NCI-H345 (cell line): ENCODE results near the gene ZNF273.
"Not testable (repeated sequence)": the region's sequence is repeated elsewhere in the genome, so short reads cannot be mapped to it uniquely, and the experiment has no call there.

Experiments used
- DNase-seq: peaks from one replicate; lab custom pipeline; 2025; lab: John Stamatoyannopoulos, UW

ZNF273 gene

GRCh38 chr7:64888901-64889685 lies 14.0 kb upstream of the ZNF273 start:
- no peak for DNase-seq

GRCh38 chr7:64889686-64890162 lies 13.3 kb upstream of the ZNF273 start:
- DNase-seq: no peak

- DNase-seq: not testable (repeated sequence)
Measured at GRCh38 chr7:64890273-64890672, 12.8 kb upstream of the ZNF273 start.

- DNase-seq: no peak
Measured at GRCh38 chr7:64890761-64891362, 12.2 kb upstream of the ZNF273 start.

GRCh38 chr7:64891363-64892081 lies 11.6 kb upstream of the ZNF273 start:
- DNase-seq: not testable (repeated sequence)

- DNase-seq: no peak
Measured at GRCh38 chr7:64892116-64892515, 11.0 kb upstream of the ZNF273 start.

- no peak for DNase-seq
Measured at GRCh38 chr7:64892666-64893309, 10.3 kb upstream of the ZNF273 start.

- DNase-seq: no peak
Measured at GRCh38 chr7:64893401-64893800, 9.7 kb upstream of the ZNF273 start.

GRCh38 chr7:64902461-64902805 lies 640 bp upstream of the ZNF273 start:
- not testable (repeated sequence) for DNase-seq

GRCh38 chr7:64904008-64904407 lies 935 bp downstream of the ZNF273 start:
- DNase-seq: no peak

- no peak for DNase-seq
Measured at GRCh38 chr7:64905133-64905532, 2.1 kb downstream of the ZNF273 start.

GRCh38 chr7:64905547-64905946 lies 2.5 kb downstream of the ZNF273 start:
- no peak for DNase-seq

- no peak for DNase-seq
Measured at GRCh38 chr7:64907641-64908326, 4.7 kb downstream of the ZNF273 start.

GRCh38 chr7:64908358-64908757 lies 5.3 kb downstream of the ZNF273 start:
- no peak for DNase-seq

- DNase-seq: no peak
Measured at GRCh38 chr7:64914557-64914956, 11.5 kb downstream of the ZNF273 start.

GRCh38 chr7:64915301-64915700 lies 12.2 kb downstream of the ZNF273 start:
- not testable (repeated sequence) for DNase-seq

GRCh38 chr7:64928252-64929187 lies 25.4 kb downstream of the ZNF273 start:
- DNase-seq: not testable (repeated sequence)

- no peak for DNase-seq
Measured at GRCh38 chr7:64934478-64934877, 31.4 kb downstream of the ZNF273 start.

- no peak for DNase-seq
Measured at GRCh38 chr7:64938540-64938939, 35.5 kb downstream of the ZNF273 start.

- DNase-seq: not testable (repeated sequence)
Measured at GRCh38 chr7:64940021-64940420, 36.9 kb downstream of the ZNF273 start.
